ENCODE results near the gene NAV3.

The NAV3 gene

GRCh38 chr12:77894556-77894955, 63.9 kb downstream of the NAV3 start:
- WGBS (ENCODE audit: extremely low coverage, insufficient coverage, low lambda C conversion rate): no CpG with 5 or more reads among the region's 2 CpGs
- Histone ChIP-seq H3K4me3 (ENCODE audit: low read length) (no peak overlapping the region), H2BK120ac (ENCODE audit: low read depth, low read length) (no peak overlapping the region), H2BK15ac (replicated peaks; ENCODE audit: low read depth) (no peak overlapping the region), H3K79me2 (ENCODE audit: control insufficient read depth, insufficient read depth, low read length) (no peaks in the 10 kb centered on the region), H3K36me3 (ENCODE audit: control insufficient read depth, insufficient read depth, low read length) (no peaks in the 10 kb centered on the region), H3K4me2 (ENCODE audit: low read length) (no peak overlapping the region), H2AK5ac (ENCODE audit: low read length) (no peak overlapping the region), H3K56ac (ENCODE audit: low read length) (no peak overlapping the region), H2BK5ac (ENCODE audit: low read length) (no peak overlapping the region), H4K5ac (ENCODE audit: low read length) (no peak overlapping the region), H3K27ac (ENCODE audit: low read depth, low read length) (no peak overlapping the region), H3K4me1 (ENCODE audit: control insufficient read depth, low read depth, low read length) (no peaks in the 10 kb centered on the region), H3K4ac (ENCODE audit: low read depth, low read length) (no peak overlapping the region), H3K9ac (ENCODE audit: low read length) (no peak overlapping the region), H3K18ac (ENCODE audit: low read length) (no peak overlapping the region), H3K27me3 (ENCODE audit: insufficient read depth, low read length, poor library complexity) (no peaks in the 10 kb centered on the region), H4K8ac (ENCODE audit: low read depth, low read length) (no peak overlapping the region), H3K23ac (ENCODE audit: low read length) (no peak overlapping the region), H3K79me1 (ENCODE audit: low read length) (no peaks in the 10 kb centered on the region)
- peak; percentile 24 for DNase-seq

- Histone ChIP-seq H3K79me1 (ENCODE audit: low read length) (no peaks in the 10 kb centered on the region), H3K27me3 (ENCODE audit: insufficient read depth, low read length, poor library complexity) (no peaks in the 10 kb centered on the region), H3K56ac (ENCODE audit: low read length) (no peak overlapping the region), H2BK120ac (ENCODE audit: low read depth, low read length) (no peak overlapping the region), H4K8ac (ENCODE audit: low read depth, low read length) (no peak overlapping the region), H3K4me3 (ENCODE audit: low read length) (no peak overlapping the region), H3K27ac (ENCODE audit: low read depth, low read length) (no peak overlapping the region), H3K4me1 (ENCODE audit: control insufficient read depth, low read depth, low read length) (no peaks in the 10 kb centered on the region), H3K18ac (ENCODE audit: low read length) (no peak overlapping the region), H3K23ac (ENCODE audit: low read length) (no peak overlapping the region), H2AK5ac (ENCODE audit: low read length) (no peak overlapping the region), H3K4ac (ENCODE audit: low read depth, low read length) (no peak overlapping the region), H3K36me3 (ENCODE audit: control insufficient read depth, insufficient read depth, low read length) (no peaks in the 10 kb centered on the region), H2BK5ac (ENCODE audit: low read length) (no peak overlapping the region), H3K79me2 (ENCODE audit: control insufficient read depth, insufficient read depth, low read length) (no peaks in the 10 kb centered on the region), H4K5ac (ENCODE audit: low read length) (no peak overlapping the region), H3K9ac (ENCODE audit: low read length) (no peak overlapping the region), H2BK15ac (replicated peaks; ENCODE audit: low read depth) (no peak overlapping the region), H3K4me2 (ENCODE audit: low read length) (no peak overlapping the region)
- no peak for DNase-seq
These were observed 65.0 kb downstream of the NAV3 start for GRCh38 chr12:77895699-77896098.

GRCh38 chr12:77907936-77908335, 77.2 kb downstream of the NAV3 start:
- no peak overlapping the region for H2BK5ac ChIP-seq (ENCODE audit: low read length)
- no peaks in the 10 kb centered on the region for H3K4me1 ChIP-seq (ENCODE audit: control insufficient read depth, low read depth, low read length)
- no peaks in the 10 kb centered on the region for H3K79me2 ChIP-seq (ENCODE audit: control insufficient read depth, insufficient read depth, low read length)
- no peak overlapping the region for H3K9ac ChIP-seq (ENCODE audit: low read length)
- H3K36me3 ChIP-seq (ENCODE audit: control insufficient read depth, insufficient read depth, low read length): no peaks in the 10 kb centered on the region
- no peaks in the 10 kb centered on the region for H3K79me1 ChIP-seq (ENCODE audit: low read length)
- no peak overlapping the region for H3K56ac ChIP-seq (ENCODE audit: low read length)
- H3K23ac ChIP-seq (ENCODE audit: low read length): no peak overlapping the region
- no peak overlapping the region for H3K4me3 ChIP-seq (ENCODE audit: low read length)
- H3K4me2 ChIP-seq (ENCODE audit: low read length): no peak overlapping the region
- no peak overlapping the region for H3K18ac ChIP-seq (ENCODE audit: low read length)
- no peak for DNase-seq
- no peak overlapping the region for H3K27ac ChIP-seq (ENCODE audit: low read depth, low read length)
- H4K5ac ChIP-seq (ENCODE audit: low read length): no peak overlapping the region
- H2AK5ac ChIP-seq (ENCODE audit: low read length): no peak overlapping the region
- WGBS (ENCODE audit: extremely low coverage, insufficient coverage, low lambda C conversion rate): no CpG with 5 or more reads among the region's 1 CpG
- no peak overlapping the region for H4K8ac ChIP-seq (ENCODE audit: low read depth, low read length)
- H3K4ac ChIP-seq (ENCODE audit: low read depth, low read length): no peak overlapping the region
- no peak overlapping the region for H2BK120ac ChIP-seq (ENCODE audit: low read depth, low read length)
- no peaks in the 10 kb centered on the region for H3K27me3 ChIP-seq (ENCODE audit: insufficient read depth, low read length, poor library complexity)
- H2BK15ac ChIP-seq (replicated peaks; ENCODE audit: low read depth): no peak overlapping the region

GRCh38 chr12:77914081-77914488, 83.4 kb downstream of the NAV3 start:
- H2BK120ac ChIP-seq (ENCODE audit: low read depth, low read length): no peak overlapping the region
- no peak overlapping the region for H2AK5ac ChIP-seq (ENCODE audit: low read length)
- H3K56ac ChIP-seq (ENCODE audit: low read length): no peak overlapping the region
- no peaks in the 10 kb centered on the region for H3K79me2 ChIP-seq (ENCODE audit: control insufficient read depth, insufficient read depth, low read length)
- no CpG with 5 or more reads among the region's 2 CpGs for WGBS (ENCODE audit: extremely low coverage, insufficient coverage, low lambda C conversion rate)
- no peak overlapping the region for H2BK15ac ChIP-seq (replicated peaks; ENCODE audit: low read depth)
- H3K4me1 ChIP-seq (ENCODE audit: control insufficient read depth, low read depth, low read length): no peaks in the 10 kb centered on the region
- H4K8ac ChIP-seq (ENCODE audit: low read depth, low read length): no peak overlapping the region
- no peak overlapping the region for H3K27ac ChIP-seq (ENCODE audit: low read depth, low read length)
- H3K36me3 ChIP-seq (ENCODE audit: control insufficient read depth, insufficient read depth, low read length): no peaks in the 10 kb centered on the region
- H3K4me2 ChIP-seq (ENCODE audit: low read length): no peak overlapping the region
- no peak for DNase-seq
- no peak overlapping the region for H3K4me3 ChIP-seq (ENCODE audit: low read length)
- H3K18ac ChIP-seq (ENCODE audit: low read length): no peak overlapping the region
- no peaks in the 10 kb centered on the region for H3K79me1 ChIP-seq (ENCODE audit: low read length)
- H3K4ac ChIP-seq (ENCODE audit: low read depth, low read length): no peak overlapping the region
- H3K23ac ChIP-seq (ENCODE audit: low read length): no peak overlapping the region
- no peak overlapping the region for H2BK5ac ChIP-seq (ENCODE audit: low read length)
- no peaks in the 10 kb centered on the region for H3K27me3 ChIP-seq (ENCODE audit: insufficient read depth, low read length, poor library complexity)
- no peak overlapping the region for H3K9ac ChIP-seq (ENCODE audit: low read length)
- H4K5ac ChIP-seq (ENCODE audit: low read length): no peak overlapping the region

GRCh38 chr12:77915071-77915600, 84.4 kb downstream of the NAV3 start:
- no peak overlapping the region for H3K4me2 ChIP-seq (ENCODE audit: low read length)
- no peak overlapping the region for H2AK5ac ChIP-seq (ENCODE audit: low read length)
- no peak overlapping the region for H2BK120ac ChIP-seq (ENCODE audit: low read depth, low read length)
- no peak overlapping the region for H3K56ac ChIP-seq (ENCODE audit: low read length)
- no peaks in the 10 kb centered on the region for H3K27me3 ChIP-seq (ENCODE audit: insufficient read depth, low read length, poor library complexity)
- no peak overlapping the region for H3K23ac ChIP-seq (ENCODE audit: low read length)
- H3K4me3 ChIP-seq (ENCODE audit: low read length): no peak overlapping the region
- H3K4me1 ChIP-seq (ENCODE audit: control insufficient read depth, low read depth, low read length): no peaks in the 10 kb centered on the region
- no peaks in the 10 kb centered on the region for H3K36me3 ChIP-seq (ENCODE audit: control insufficient read depth, insufficient read depth, low read length)
- no peak overlapping the region for H3K9ac ChIP-seq (ENCODE audit: low read length)
- no peak overlapping the region for H4K8ac ChIP-seq (ENCODE audit: low read depth, low read length)
- H2BK15ac ChIP-seq (replicated peaks; ENCODE audit: low read depth): no peak overlapping the region
- no peak overlapping the region for H3K4ac ChIP-seq (ENCODE audit: low read depth, low read length)
- H3K27ac ChIP-seq (ENCODE audit: low read depth, low read length): no peak overlapping the region
- no CpG with 5 or more reads among the region's 1 CpG for WGBS (ENCODE audit: extremely low coverage, insufficient coverage, low lambda C conversion rate)
- no peaks in the 10 kb centered on the region for H3K79me1 ChIP-seq (ENCODE audit: low read length)
- no peak overlapping the region for H4K5ac ChIP-seq (ENCODE audit: low read length)
- H3K79me2 ChIP-seq (ENCODE audit: control insufficient read depth, insufficient read depth, low read length): no peaks in the 10 kb centered on the region
- no peak overlapping the region for H3K18ac ChIP-seq (ENCODE audit: low read length)
- no peak for DNase-seq
- no peak overlapping the region for H2BK5ac ChIP-seq (ENCODE audit: low read length)

GRCh38 chr12:77916276-77916675, 85.6 kb downstream of the NAV3 start:
- no peak overlapping the region for H2BK15ac ChIP-seq (replicated peaks; ENCODE audit: low read depth)
- no peak overlapping the region for H4K8ac ChIP-seq (ENCODE audit: low read depth, low read length)
- H3K4me3 ChIP-seq (ENCODE audit: low read length): no peak overlapping the region
- H3K27ac ChIP-seq (ENCODE audit: low read depth, low read length): no peak overlapping the region
- no peaks in the 10 kb centered on the region for H3K79me2 ChIP-seq (ENCODE audit: control insufficient read depth, insufficient read depth, low read length)
- H3K79me1 ChIP-seq (ENCODE audit: low read length): no peaks in the 10 kb centered on the region
- no peak overlapping the region for H2BK5ac ChIP-seq (ENCODE audit: low read length)
- no peak overlapping the region for H2BK120ac ChIP-seq (ENCODE audit: low read depth, low read length)
- no peak overlapping the region for H4K5ac ChIP-seq (ENCODE audit: low read length)
- WGBS (ENCODE audit: extremely low coverage, insufficient coverage, low lambda C conversion rate): no CpG with 5 or more reads among the region's 2 CpGs
- H3K56ac ChIP-seq (ENCODE audit: low read length): no peak overlapping the region
- H3K4me2 ChIP-seq (ENCODE audit: low read length): no peak overlapping the region
- no peaks in the 10 kb centered on the region for H3K36me3 ChIP-seq (ENCODE audit: control insufficient read depth, insufficient read depth, low read length)
- no peak overlapping the region for H3K18ac ChIP-seq (ENCODE audit: low read length)
- DNase-seq: no peak
- H3K27me3 ChIP-seq (ENCODE audit: insufficient read depth, low read length, poor library complexity): no peaks in the 10 kb centered on the region
- no peak overlapping the region for H3K4ac ChIP-seq (ENCODE audit: low read depth, low read length)
- H3K9ac ChIP-seq (ENCODE audit: low read length): no peak overlapping the region
- no peak overlapping the region for H3K23ac ChIP-seq (ENCODE audit: low read length)
- H3K4me1 ChIP-seq (ENCODE audit: control insufficient read depth, low read depth, low read length): no peaks in the 10 kb centered on the region
- no peak overlapping the region for H2AK5ac ChIP-seq (ENCODE audit: low read length)

Measured in mesendoderm (in vitro differentiated cells).